DOHH2 (cell line): ENCODE data around the gene KCNMA1.

Experiments
- H3F3A ChIP-seq: fragments of 200-600 bp; sonication (generic), shearing (Covaris generic); 2 replicates; pipeline ENCODE4 v1.6.0; 2016; ENCODE audit warnings: antibody characterized with exemption, mild to moderate bottlenecking; ENCODE audit not compliant: control insufficient read depth, insufficient read depth
- H3K27ac ChIP-seq: fragments of 200-600 bp; sonication (generic); 2 replicates; pipeline ENCODE4 v1.5.1; 2014; ENCODE audit warnings: low read depth, mild to moderate bottlenecking, low read length, moderate library complexity
- H3K27me3 ChIP-seq: fragments of 200-600 bp; sonication (generic); 2 replicates; pipeline ENCODE4 v1.6.1; 2014; ENCODE audit warnings: mild to moderate bottlenecking, low read length, mixed read lengths; ENCODE audit not compliant: control insufficient read depth
- H3K36me3 ChIP-seq: fragments of 200-600 bp; sonication (generic); 2 replicates; pipeline ENCODE4 v1.6.1; 2014; ENCODE audit warnings: mild to moderate bottlenecking, low read length, moderate library complexity, mixed read lengths; ENCODE audit not compliant: control insufficient read depth
- H3K4me1 ChIP-seq: fragments of 200-600 bp; sonication (generic); 2 replicates; pipeline ENCODE4 v1.6.1; 2014; ENCODE audit warnings: mild to moderate bottlenecking, low read length, mixed read lengths; ENCODE audit not compliant: control insufficient read depth
- H3K4me2 ChIP-seq: fragments of 200-600 bp; sonication (generic); 2 replicates; pipeline ENCODE4 v1.6.0; 2014; ENCODE audit warnings: mild to moderate bottlenecking, low read length, moderate library complexity
- H3K4me3 ChIP-seq: fragments of 200-600 bp; sonication (generic); 2 replicates; pipeline ENCODE4 v1.5.1; 2014; ENCODE audit warnings: mild to moderate bottlenecking, low read length, mixed read lengths
- H3K79me2 ChIP-seq: fragments of 200-600 bp; sonication (generic); 2 replicates; pipeline ENCODE4 v1.6.1; 2014; ENCODE audit warnings: mild to moderate bottlenecking, low read length, mixed read lengths; ENCODE audit not compliant: control insufficient read depth
- H3K9me2 ChIP-seq: fragments of 200-600 bp; sonication (generic); replicated peaks from 2 replicates; pipeline ENCODE4 v1.6.1; 2014; ENCODE audit warnings: mild to moderate bottlenecking, low read length, mixed read lengths; ENCODE audit not compliant: control insufficient read depth
- H3K9me3 ChIP-seq: fragments of 200-600 bp; sonication (generic); 2 replicates; pipeline ENCODE4 v1.6.1; 2014; ENCODE audit warnings: antibody characterized with exemption, low read length, mixed read lengths; ENCODE audit not compliant: control insufficient read depth, insufficient read depth
- H4K20me1 ChIP-seq: fragments of 200-600 bp; sonication (generic); 2 replicates; pipeline ENCODE4 v1.6.0; 2014; ENCODE audit warnings: low read depth, mild to moderate bottlenecking, antibody characterized with exemption, low read length, moderate library complexity; ENCODE audit not compliant: control insufficient read depth, insufficient read depth
- CTCF ChIP-seq: fragments of 200-600 bp; sonication (generic); IDR thresholded peaks from one replicate; pipeline ENCODE4 v1.5.1; 2014; ENCODE audit warnings: antibody characterized with exemption, mild to moderate bottlenecking, low read depth, low read length; ENCODE audit not compliant: poor library complexity, severe bottlenecking
- EZH2phosphoT487 ChIP-seq: fragments of 200-600 bp; sonication (generic); IDR thresholded peaks from 2 replicates; pipeline ENCODE4 v1.6.1; 2017; ENCODE audit warnings: borderline replicate concordance, mild to moderate bottlenecking, antibody characterized with exemption, low read length, moderate library complexity, mixed read lengths

Gene KCNMA1

GRCh38 chr10:77060913-77061312, 576.7 kb downstream of the KCNMA1 start:
- Histone ChIP-seq H3K27me3 (no peaks in the 10 kb centered on the region), H3F3A (no peaks in the 10 kb centered on the region), H3K27ac (no peak overlapping the region), H3K4me1 (no peaks in the 10 kb centered on the region), H3K9me3 (no peaks in the 10 kb centered on the region), H4K20me1 (no peaks in the 10 kb centered on the region), H3K36me3 (no peaks in the 10 kb centered on the region), H3K9me2 (no peaks in the 10 kb centered on the region), H3K4me3 (no peak overlapping the region), H3K79me2 (no peaks in the 10 kb centered on the region), H3K4me2 (no peak overlapping the region)
- TF ChIP-seq EZH2phosphoT487 (no peak), CTCF (no peak)

- Histone ChIP-seq H3K9me3 (no peaks in the 10 kb centered on the region), H4K20me1 (no peaks in the 10 kb centered on the region), H3K27me3 (no peaks in the 10 kb centered on the region), H3K27ac (no peak overlapping the region), H3K79me2 (no peaks in the 10 kb centered on the region), H3K36me3 (no peaks in the 10 kb centered on the region), H3K9me2 (no peaks in the 10 kb centered on the region), H3K4me3 (no peak overlapping the region), H3F3A (no peaks in the 10 kb centered on the region), H3K4me2 (no peak overlapping the region), H3K4me1 (no peaks in the 10 kb centered on the region)
- TF ChIP-seq CTCF (no peak), EZH2phosphoT487 (no peak)
Observed at GRCh38 chr10:77056650-77057049, 581.0 kb downstream of the KCNMA1 start.

GRCh38 chr10:77052593-77052992, 585.0 kb downstream of the KCNMA1 start:
- H3K79me2 ChIP-seq, result no peaks in the 10 kb centered on the region
- H4K20me1 ChIP-seq, result no peaks in the 10 kb centered on the region
- no peak overlapping the region for H3K4me3 ChIP-seq
- H3K9me2 ChIP-seq, result no peaks in the 10 kb centered on the region
- H3K27ac ChIP-seq, result no peak overlapping the region
- no peaks in the 10 kb centered on the region for H3K4me1 ChIP-seq
- TF ChIP-seq EZH2phosphoT487 (no peak), CTCF (no peak)
- no peaks in the 10 kb centered on the region for H3K27me3 ChIP-seq
- H3K9me3 ChIP-seq, result no peaks in the 10 kb centered on the region
- no peaks in the 10 kb centered on the region for H3F3A ChIP-seq
- no peak overlapping the region for H3K4me2 ChIP-seq
- H3K36me3 ChIP-seq, result no peaks in the 10 kb centered on the region

- H3K9me2 ChIP-seq, result no peaks in the 10 kb centered on the region
- no peak overlapping the region for H3K4me3 ChIP-seq
- no peak overlapping the region for H3K27ac ChIP-seq
- H3K9me3 ChIP-seq, result no peaks in the 10 kb centered on the region
- no peak overlapping the region for H3K4me2 ChIP-seq
- no peaks in the 10 kb centered on the region for H3K4me1 ChIP-seq
- no peaks in the 10 kb centered on the region for H3K79me2 ChIP-seq
- no peaks in the 10 kb centered on the region for H3K36me3 ChIP-seq
- H3F3A ChIP-seq, result no peaks in the 10 kb centered on the region
- TF ChIP-seq EZH2phosphoT487 (no peak), CTCF (no peak)
- H4K20me1 ChIP-seq, result no peaks in the 10 kb centered on the region
- H3K27me3 ChIP-seq, result no peaks in the 10 kb centered on the region
Observed at GRCh38 chr10:77051837-77052236, 585.8 kb downstream of the KCNMA1 start.
